NK-92 (cell line): Measurements from ENCODE around the gene FBXO3.
"Not testable (repeated sequence)": the region's sequence is repeated elsewhere in the genome, so short reads cannot be mapped to it uniquely, and the experiment has no call there.

ENCODE experiments used
- DNase-seq: peaks from one replicate; lab custom pipeline; 2025; ENCODE audit not compliant: unreplicated experiment; lab: John Stamatoyannopoulos, UW

Gene FBXO3

DNA sequence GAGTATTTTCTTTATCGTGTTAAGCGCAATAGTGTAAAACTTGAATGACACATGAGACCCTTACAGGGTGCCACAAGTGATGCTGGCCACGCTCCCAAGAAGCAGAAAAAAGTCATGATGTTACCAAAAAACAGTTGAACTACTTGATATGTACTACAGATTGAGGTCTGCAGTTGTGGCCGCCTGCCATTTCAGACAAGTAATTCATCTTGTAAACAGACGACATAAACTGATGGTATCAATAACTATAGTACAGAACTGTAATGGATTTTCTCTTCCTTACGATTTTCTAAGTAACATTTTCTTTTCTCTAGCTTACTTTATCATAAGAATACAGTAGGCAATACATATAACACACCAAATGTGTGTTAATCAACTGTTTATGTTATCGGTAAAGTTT is 43.6 kb downstream of the FBXO3 start:
- no peak for DNase-seq

DNA sequence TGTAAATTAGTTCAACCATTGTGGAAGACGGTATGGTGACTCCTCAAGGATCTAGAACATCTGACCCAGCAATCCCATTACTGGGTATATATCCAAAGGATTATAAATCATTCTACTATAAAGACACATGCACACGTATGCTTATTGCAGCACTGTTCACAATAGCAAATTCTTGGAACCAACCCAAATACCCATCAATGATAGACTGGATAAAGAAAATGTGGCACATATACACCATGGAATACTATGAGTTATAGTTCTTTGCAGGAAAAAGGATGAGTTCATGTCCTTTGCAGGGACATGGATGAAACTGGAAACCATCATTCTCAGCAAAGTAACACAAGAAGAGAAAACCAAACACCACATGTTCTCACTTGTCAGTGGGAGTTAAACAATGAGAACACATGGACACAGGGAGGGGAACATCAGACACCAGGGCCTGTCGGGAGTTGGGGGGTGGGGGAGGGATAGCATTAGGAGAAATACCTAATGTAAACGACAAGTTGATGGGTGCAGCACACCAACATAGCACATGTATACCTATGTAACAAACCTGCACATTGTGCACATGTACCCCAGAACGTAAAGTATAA is 45.2 kb downstream of the FBXO3 start:
- not testable (repeated sequence) for DNase-seq

DNA sequence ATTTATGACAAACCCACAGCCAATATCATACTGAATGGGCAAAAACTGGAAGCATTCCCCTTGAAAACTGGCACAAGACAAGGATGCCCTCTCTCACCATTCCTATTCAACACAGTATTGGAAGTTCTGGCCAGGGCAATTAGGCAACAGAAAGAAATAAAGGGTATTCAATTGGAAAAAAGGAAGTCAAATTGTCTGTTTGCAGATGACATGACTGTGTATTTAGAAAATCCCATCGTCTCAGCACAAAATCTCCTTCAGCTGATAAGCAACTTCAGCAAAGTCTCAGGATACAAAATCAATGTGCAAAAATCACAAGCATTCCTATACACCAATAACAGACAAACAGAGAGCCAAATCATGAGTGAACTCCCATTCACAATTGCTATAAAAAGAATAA is 46.8 kb downstream of the FBXO3 start:
- DNase-seq: not testable (repeated sequence)

DNA sequence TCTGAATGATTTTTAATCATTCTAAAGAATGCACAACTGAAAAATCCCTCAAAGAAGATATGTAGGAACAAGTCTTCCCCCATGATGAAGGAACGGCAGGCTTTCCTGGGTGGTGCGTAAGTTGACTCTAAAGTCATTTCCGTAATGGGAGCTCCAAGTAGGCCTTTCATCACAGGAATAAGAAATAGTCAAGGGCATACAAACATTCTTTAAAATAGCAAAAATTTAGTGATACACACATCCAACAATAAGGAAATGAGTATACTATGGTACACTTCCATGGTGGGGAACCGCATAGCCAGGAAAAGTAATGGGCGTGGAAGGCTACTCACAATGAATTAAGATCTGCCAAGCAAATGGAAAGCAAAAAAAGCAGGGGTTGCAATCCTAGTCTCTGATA is 48.8 kb downstream of the FBXO3 start:
- DNase-seq: no peak

DNA sequence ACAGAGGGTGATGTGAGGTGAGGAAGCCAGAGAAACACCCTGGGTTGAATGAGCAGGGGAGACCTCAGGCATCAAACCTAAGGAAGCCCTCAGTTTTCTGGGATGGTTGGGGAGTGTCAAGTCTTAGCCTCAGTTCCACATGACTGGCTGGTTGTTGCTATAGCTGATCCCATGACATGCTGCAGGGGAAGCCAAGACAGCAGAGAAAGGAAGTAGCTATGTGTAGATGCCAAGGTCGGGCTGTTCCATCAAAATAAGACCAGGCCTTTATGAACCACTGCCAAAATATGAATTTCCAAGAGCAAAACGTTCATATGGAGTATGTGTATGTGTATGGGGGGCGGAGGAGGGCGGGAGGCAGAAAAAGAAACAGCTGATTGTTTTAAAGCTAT is 49.7 kb downstream of the FBXO3 start:
- DNase-seq: no peak

DNA sequence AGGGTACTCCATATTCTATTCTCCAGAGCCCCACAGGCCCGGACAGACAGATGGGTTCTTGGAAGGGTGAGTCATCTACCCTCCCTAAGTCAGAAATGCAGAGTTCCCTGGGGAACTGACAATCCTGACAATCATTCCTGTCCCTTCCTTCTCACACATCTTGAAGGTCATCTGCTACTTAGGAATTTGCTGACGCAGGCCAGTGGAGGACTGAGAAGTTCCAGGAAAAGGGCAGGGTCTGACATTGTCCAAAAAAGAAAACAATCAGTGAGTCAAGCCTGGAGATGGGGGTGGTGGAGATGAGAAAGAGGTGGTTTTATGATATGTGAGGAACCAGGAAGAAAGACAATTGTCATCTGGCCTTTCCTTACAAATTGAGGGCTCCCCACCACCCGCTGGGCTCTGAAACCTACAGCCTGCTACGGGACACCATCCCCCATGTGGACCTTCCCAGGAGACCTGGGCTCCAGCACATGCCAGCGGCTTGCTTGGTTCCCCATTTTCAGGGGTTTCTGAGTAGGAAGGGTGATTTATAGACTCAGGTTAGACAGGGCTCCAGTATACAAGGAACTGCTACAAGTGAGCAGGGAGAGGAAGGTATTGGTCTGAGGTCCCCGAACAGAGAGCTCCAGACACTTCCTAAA is 51.0 kb downstream of the FBXO3 start:
- DNase-seq: no peak

DNA sequence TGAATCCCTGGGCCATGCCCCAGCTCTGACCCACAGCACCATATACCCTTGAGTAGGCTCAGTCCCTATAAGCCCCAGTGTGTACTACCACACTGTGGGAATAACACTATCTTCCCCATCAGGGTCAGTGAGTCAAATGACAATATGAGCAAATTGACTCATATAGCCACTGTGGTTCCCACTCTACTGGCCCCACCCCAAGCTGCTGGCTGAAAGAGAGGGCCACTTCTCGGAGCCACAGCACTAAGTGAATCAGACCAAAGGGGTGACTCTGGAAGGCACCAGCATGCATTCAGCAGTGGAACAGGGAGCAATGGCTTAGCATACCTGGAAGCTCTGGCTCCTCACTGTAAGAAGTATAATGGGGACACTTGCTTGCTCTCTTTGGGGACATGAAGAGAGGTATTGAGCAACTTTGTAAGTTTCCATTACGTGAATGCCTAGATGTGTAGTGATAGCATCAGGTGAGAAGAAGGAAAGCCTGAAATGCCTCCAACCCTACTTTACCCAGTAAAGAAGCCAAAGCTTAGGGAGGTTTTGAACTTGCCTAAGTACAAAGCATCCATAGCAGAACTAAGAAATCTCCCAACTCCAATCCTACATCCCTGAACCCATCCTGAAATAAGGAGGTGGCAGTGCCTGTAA is 51.6 kb downstream of the FBXO3 start:
- no peak for DNase-seq

DNA sequence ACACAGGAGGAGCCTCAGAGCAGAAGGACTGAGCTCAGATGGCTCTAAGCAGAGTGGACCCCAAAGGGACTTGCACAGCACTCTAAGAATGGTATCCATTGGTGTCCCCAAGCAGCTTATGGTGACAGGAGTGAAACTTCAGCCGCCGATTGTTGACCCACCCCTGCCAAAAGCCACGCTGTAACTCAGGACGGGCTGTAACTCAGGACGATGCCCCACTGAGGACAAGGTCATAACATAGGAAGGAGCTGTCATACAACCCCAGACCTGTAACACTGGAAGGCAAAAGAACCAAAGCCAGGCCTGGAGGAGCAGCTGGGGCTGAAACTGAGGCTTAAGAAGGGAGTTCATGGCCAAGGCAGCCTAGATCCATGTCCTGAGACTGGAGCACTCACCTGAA is 52.3 kb downstream of the FBXO3 start:
- DNase-seq: no peak

DNA sequence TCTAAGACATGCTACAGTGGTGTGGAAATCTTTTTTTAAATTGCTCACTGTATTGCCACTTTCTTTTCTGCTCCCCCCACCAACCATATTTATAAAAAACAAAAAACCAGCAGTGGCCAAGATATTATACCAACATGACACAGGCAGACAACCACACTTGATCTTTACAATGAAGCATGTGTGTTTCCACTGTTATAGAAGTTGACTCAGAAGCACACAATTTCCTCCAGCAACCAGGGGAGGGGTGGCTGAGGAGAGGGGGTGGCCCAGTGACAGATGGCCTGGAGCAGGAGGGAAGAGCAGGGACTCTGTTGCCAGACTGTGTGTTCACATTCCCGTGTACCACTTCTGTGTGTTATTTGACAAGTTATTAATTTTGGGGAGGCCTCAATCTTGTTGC is 52.9 kb downstream of the FBXO3 start:
- no peak for DNase-seq

DNA sequence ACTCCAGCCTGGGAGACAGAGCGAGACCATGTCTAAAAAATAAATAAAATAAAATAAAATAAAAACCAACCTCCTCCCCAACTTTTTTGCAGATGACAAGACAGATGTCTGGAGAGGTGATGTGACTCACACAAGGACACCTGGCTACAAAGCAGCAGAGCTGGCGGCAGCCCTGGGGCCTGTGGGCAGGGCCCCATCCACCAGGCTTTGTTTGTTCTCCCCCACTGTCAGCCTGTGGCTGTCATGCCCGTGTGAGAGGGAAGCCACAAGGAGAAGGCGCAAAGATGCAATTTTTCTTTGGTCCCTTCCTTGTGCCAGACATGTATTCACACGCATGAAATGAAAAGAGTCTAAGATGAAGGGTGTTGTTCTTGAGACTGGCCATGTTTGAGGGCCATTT is 54.7 kb downstream of the FBXO3 start:
- no peak for DNase-seq

DNA sequence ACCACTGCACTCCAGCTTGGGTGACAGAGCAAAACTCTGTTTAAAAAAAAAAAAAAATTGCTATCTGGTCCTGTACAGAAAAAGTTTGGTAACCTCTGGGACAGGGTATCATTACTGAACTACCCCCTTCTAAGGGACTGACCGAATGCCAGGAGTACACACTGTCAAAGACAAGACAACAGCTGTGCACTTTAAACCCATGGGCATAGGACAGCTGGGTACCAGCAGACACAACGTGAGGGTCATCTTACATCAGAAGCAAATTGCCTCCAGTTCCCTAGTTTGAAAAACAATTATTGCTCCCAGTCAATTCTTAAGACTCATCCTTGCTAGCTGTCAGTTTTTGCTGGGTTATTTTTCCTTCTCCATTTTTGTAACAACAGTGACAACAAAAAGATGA is 55.9 kb downstream of the FBXO3 start:
- DNase-seq: no peak

DNA sequence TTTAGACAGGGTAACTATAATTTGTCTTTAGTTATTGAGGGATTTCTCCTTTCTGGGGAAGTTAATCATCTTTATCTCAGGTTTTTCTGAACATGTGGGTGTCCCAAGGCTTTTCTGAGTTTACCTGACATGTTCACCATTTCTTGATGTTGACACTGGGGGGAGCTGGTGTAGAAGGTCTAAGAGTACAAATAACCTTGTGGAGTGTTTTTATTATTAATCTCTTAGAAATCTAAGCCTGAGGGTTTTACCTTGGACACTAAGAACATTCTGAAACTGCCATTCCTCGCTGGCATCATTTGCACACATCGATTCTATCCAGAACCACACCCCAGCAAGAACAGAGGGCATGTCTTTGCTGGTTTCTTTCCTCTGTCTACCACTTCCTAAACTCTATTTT is 58.1 kb downstream of the FBXO3 start:
- DNase-seq: no peak

DNA sequence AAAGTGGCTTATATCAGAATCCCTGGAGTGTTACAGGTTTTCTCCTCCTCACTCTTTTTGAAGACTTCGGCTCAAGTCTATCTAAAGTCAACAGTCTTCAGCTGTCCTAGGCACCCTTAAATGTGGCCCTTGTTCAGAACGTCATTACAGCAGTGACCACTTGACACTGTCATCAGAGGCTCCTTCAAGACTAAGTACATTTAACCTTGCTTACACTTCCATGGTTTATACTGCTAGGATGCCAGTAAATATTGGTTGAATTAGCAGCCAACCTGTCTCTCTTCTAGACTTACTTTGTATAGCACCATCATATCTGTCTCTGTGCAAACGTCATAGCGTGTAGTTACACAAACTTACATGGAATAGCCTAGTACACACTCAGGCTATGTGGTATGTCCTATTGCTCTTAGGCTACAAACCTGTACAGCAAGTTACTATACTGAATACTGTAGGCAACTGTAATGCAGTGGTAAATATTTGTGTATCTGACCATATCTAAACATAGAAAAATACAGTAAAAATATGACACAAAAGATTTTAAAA is 60.4 kb downstream of the FBXO3 start:
- no peak for DNase-seq

DNA sequence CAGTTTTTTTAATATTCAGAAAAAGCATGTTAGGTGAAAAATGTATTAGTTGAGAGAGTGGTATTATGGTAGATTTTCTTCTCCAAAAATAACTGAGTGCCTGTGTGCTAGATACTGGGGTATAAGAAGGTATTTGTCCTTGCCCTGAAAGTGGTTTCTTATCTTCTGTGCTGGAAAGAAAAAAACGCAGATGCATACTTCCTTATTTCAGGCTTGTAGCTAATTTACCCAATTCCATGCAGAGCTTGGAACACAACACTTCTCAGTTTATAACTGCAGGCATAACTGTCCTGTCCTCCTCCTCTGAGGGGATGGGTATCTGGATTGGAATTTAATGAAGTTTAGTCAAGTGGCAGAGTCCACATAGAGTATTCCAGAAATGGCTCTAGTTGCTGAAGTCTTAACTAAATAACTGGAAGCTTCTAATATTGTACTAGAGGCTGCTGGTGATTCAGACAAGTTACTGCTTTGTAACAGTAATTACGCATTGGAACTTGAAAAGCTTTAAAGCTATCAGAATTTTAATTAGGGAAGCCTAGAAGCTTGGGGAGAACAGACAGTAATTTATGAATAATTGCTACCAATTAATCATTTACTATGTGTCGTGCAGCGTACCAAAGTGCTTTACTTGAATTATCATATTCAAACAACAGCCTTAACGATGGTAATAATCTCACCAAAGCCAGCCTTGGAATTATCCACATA is 61.0 kb downstream of the FBXO3 start:
- DNase-seq: no peak

DNA sequence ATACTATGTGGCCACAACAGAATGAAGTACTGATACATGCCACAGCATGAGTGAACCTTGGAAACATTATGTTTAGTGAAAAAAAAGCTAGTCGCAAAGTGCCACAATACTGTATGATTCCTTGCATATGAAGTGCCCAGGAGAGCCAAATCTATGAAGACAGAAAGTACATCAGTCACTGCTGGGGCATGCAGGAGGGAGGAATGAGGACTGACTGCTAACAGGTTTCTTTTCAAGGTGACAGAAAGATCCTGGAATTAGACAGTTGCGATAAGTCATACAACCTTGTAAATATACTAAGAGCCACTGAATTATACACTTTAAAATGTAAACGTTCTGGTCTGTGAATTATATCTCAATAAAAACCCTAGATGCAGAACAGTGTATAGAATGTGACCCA is 61.9 kb downstream of the FBXO3 start:
- DNase-seq: no peak

DNA sequence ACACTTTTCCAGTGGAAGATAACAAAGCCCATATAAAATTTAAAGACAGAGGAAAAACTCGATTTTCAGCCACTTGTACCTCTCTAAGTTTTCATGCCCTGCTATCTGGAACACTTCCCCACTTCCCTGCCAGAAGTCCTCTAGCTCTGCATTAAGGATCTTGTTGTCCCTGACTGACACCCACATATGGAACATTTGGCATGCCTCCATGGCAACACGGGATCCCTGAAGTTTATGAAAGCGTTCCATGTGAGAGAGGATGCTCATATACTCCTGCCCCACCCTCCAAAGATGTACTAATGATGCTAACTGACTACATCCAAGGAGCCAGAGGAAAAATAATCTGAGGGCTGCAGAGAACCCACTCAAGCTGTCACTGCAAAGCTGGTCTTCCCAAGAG is 64.9 kb downstream of the FBXO3 start:
- no peak for DNase-seq

DNA sequence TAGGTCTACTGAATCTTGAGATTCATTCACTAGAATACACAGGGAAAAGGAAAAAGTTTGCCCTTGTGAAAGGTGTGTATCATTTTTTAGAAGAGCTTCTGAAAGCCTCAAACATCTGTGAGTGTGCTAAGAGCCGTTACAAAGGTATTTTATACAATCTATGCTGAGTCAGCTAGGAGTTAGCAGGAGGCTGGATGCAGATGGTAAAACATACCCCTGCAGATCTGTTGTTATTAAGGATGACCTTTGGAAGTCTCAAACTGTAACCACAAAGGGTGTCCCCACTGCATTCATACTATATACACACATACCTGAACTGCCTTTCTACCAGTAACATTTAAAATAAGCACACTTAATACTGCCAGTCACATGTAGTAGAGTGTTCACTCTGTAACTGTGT is 65.3 kb downstream of the FBXO3 start:
- no peak for DNase-seq

DNA sequence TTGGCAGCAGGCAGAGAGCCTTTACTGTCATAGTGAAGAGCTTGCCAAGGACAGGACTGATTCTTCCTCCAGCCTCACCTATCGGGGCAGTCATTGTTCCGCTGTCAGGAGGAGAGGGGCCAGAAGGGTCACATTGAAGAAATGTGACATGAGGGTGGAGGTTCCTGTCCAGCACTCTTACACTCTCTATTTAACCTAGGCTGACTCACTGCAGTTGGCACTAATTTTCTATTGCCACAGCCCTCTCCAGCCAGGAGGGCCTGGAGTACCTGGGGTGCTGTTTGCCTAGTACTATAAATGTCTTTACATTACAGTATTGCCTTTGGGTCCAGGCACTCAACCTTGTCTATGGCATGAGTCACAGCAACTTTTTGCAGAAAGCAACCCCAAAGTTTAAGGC is 66.5 kb downstream of the FBXO3 start:
- not testable (repeated sequence) for DNase-seq

DNA sequence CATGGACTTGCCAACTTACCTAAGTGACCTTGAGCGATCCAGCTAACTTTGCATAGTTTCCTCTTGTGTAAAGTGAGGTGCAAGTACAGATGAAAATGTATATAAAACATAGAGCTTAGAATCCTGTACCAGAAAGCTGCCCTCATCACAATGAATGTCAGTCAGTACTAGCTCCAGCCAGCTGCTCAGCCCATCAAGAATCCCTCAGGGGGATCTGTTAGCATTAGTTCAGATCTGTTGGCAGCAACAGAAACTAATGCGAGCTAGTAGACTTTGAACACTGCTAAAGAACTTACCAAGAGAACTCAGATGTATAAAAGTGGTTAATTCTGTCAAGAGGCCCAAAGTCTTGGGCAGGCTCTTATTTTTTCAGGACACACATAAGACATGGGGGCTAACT is 67.4 kb downstream of the FBXO3 start:
- DNase-seq: no peak

DNA sequence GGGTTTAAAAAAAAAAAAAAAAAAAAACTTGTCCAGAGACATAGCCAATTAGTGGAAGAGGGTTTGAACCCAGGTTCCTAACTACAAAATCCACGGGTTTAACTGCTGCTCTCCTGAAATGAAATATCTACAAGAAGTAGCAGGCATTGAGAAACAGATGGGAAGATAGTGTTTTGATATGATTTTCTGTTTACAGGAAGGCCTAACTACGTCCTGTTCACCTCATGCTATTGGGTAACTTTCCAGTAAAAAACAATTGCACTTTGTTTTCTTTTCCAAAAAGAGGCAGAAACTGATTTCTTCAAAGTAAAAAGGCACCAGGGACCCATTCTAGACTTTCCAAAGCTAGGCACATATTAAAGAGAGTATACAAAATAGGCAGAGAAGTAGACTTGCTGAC is 67.8 kb downstream of the FBXO3 start:
- no peak for DNase-seq

DNA sequence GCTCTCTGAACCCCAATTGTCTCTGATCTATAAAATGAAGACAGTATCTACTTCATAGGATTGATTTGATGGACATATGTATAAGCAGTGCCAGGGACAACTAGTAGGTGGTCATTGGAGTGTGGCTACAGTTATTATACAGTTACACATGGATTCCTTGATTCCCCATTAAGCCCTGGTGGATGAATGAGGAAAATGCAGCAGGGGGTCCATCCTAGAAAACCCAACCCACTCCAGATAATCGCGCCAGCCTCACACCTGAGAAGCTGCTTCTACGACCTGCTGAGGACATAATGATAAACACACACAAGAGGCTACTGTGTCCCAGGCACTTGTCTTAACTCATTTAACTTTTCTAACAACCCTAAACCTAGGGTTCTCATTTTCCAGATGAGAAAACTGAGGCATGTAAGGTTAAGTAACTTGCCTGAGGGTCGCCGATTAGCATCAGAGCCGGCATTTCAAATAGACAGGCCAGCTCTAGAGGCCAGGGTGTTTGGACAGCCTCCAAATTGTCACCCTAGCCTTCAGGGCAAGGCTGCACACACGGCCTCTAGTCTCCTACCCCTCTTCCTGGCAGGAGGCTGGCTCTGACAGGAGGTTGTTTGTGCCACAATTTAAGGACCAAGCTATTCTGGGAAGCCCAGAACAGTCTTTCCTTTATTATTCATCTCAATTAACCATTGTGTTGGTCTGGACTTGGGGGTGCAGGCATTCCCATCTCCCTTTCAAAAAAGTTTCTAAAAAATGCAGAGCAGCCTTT is 69.9 kb downstream of the FBXO3 start:
- no peak for DNase-seq
